ENCODE results near the gene CYBA. TPM values are rescaled to one million over a fixed set of nuclear protein-coding genes. Genes with fewer than 3 reads are reported as not detected.
A peak's percentile ranks its signal among the peaks of the same experiment; 100 is the strongest.

Gene CYBA
- total RNA-seq, result 100 to 1,000 TPM; 258 to 306 (median 291) TPM

- peak within 1 kb of the TSS; percentile 53 to 82 (median 69) for H3K4me3 ChIP-seq
- in situ Hi-C loops (cut with MboI; ENCODE audit: low pct_ligation_motif_present in 1 of 4, low pct_unique_long_range_greater_than_20kb in 1 of 4, low sequenced_read_pairs in 3 of 4) (no loop called here), intact Hi-C loops (cut with DNase I; ENCODE audit: low total_unique reads) (no loop called here)
- H3K27ac ChIP-seq, result peak within 1 kb of the TSS; percentile 85 to 89 (median 88)
- H3K9me3 ChIP-seq, result no peaks in the 10 kb centered on the region
- H3K4me1 ChIP-seq, result peaks cover 9 to 35% (median 23%) of the 10 kb centered on the region in 4 donors
- peaks cover 0 to 7% (median 0%) of the 10 kb centered on the region in 4 donors for H3K36me3 ChIP-seq
- TF ChIP-seq POLR2A (IDR thresholded peaks at IDR 0.05) (peak; percentile 76), CTCF (IDR thresholded peaks at IDR 0.05) (no peak), POLR2AphosphoS5 (IDR thresholded peaks at IDR 0.05) (peak; percentile 72 to 92 (median 90)), EP300 (IDR thresholded peaks at IDR 0.05; ENCODE audit: low read depth) (no peak)
- H3K27me3 ChIP-seq, result no peaks in the 10 kb centered on the region
- WGBS, 2 donors (ENCODE audit: low coverage in 1 of 2), result 0% methylated on average over 10 of the region's 41 CpGs; no CpG with 5 or more reads in 1 of the 2 donors
- peak; percentile 91 for DNase-seq
These were observed at the start of gene CYBA for GRCh38 chr16:88650749-88651275. TSS of gene CYBA (minus strand) at chr16:88651053. CDS start at chr16:88651013, 40 bp downstream.

- Histone ChIP-seq H3K4me3 (no peak overlapping the region), H3K27me3 (no peaks in the 10 kb centered on the region), H3K9me3 (no peaks in the 10 kb centered on the region), H3K36me3 (peaks cover 0 to 4% (median 0%) of the 10 kb centered on the region in 4 donors), H3K27ac (peak overlapping the region; percentile 85 to 88 (median 86)), H3K4me1 (peaks cover 6 to 30% (median 18%) of the 10 kb centered on the region in 4 donors)
- in situ Hi-C loops (cut with MboI; ENCODE audit: low pct_ligation_motif_present in 1 of 4, low pct_unique_long_range_greater_than_20kb in 1 of 4, low sequenced_read_pairs in 3 of 4), result no loop called here
- intact Hi-C loops (cut with DNase I; ENCODE audit: low total_unique reads), result no loop called here
- DNase-seq, result no peak
- no peak for TF ChIP-seq POLR2AphosphoS5 (IDR thresholded peaks at IDR 0.05)
- no peak for TF ChIP-seq CTCF (IDR thresholded peaks at IDR 0.05)
- TF ChIP-seq EP300 (IDR thresholded peaks at IDR 0.05; ENCODE audit: low read depth), result no peak
- no peak for TF ChIP-seq POLR2A (IDR thresholded peaks at IDR 0.05)
- WGBS, 2 donors (ENCODE audit: low coverage in 1 of 2), result 76% methylated on average over 14 of the region's 14 CpGs; no CpG with 5 or more reads in 1 of the 2 donors
These were observed 49.4 kb upstream of the CYBA start for GRCh38 chr16:88700322-88700635.

- Histone ChIP-seq H3K27ac (peak overlapping the region in 1 of 4 donors; percentile 85), H3K9me3 (no peaks in the 10 kb centered on the region), H3K4me3 (no peak overlapping the region), H3K27me3 (no peaks in the 10 kb centered on the region), H3K4me1 (peaks cover 0 to 19% (median 9%) of the 10 kb centered on the region in 4 donors), H3K36me3 (peaks cover 0 to 4% (median 0%) of the 10 kb centered on the region in 4 donors)
- TF ChIP-seq POLR2A (IDR thresholded peaks at IDR 0.05) (no peak), CTCF (IDR thresholded peaks at IDR 0.05) (no peak), POLR2AphosphoS5 (IDR thresholded peaks at IDR 0.05) (no peak), EP300 (IDR thresholded peaks at IDR 0.05; ENCODE audit: low read depth) (no peak)
- no peak for DNase-seq
- in situ Hi-C loops (cut with MboI; ENCODE audit: low pct_ligation_motif_present in 1 of 4, low pct_unique_long_range_greater_than_20kb in 1 of 4, low sequenced_read_pairs in 3 of 4), result no loop called here
- 91% methylated on average over 16 of the region's 16 CpGs; no CpG with 5 or more reads in 1 of the 2 donors for WGBS, 2 donors (ENCODE audit: low coverage in 1 of 2)
- intact Hi-C loops (cut with DNase I; ENCODE audit: low total_unique reads), result no loop called here
These were observed 48.3 kb upstream of the CYBA start for GRCh38 chr16:88699180-88699579.

GRCh38 chr16:88698646-88699045, 47.8 kb upstream of the CYBA start:
- H3K9me3 ChIP-seq, result no peaks in the 10 kb centered on the region
- WGBS, 2 donors (ENCODE audit: low coverage in 1 of 2), result 98% methylated on average over 18 of the region's 25 CpGs; no CpG with 5 or more reads in 1 of the 2 donors
- TF ChIP-seq CTCF (IDR thresholded peaks at IDR 0.05) (no peak), EP300 (IDR thresholded peaks at IDR 0.05; ENCODE audit: low read depth) (no peak), POLR2AphosphoS5 (IDR thresholded peaks at IDR 0.05) (no peak), POLR2A (IDR thresholded peaks at IDR 0.05) (no peak)
- intact Hi-C loops (cut with DNase I; ENCODE audit: low total_unique reads) (no loop called here), in situ Hi-C loops (cut with MboI; ENCODE audit: low pct_ligation_motif_present in 1 of 4, low pct_unique_long_range_greater_than_20kb in 1 of 4, low sequenced_read_pairs in 3 of 4) (no loop called here)
- peaks cover 0 to 18% (median 8%) of the 10 kb centered on the region in 4 donors for H3K4me1 ChIP-seq
- H3K27me3 ChIP-seq, result no peaks in the 10 kb centered on the region
- no peak overlapping the region for H3K4me3 ChIP-seq
- peaks cover 0 to 4% (median 0%) of the 10 kb centered on the region in 4 donors for H3K36me3 ChIP-seq
- H3K27ac ChIP-seq, result no peak overlapping the region
- DNase-seq, result no peak

Data from transverse colon (tissue), 4 donors.